Liver (tissue), 9 donors: ENCODE measurements around the gene NBEAL1. TPM values are rescaled to one million over a fixed set of nuclear protein-coding genes. Genes with fewer than 3 reads are reported as not detected.

ENCODE experiments used
- DNase-seq: peaks from one replicate; pipeline ENCODE4 v3.0.0-alpha.2; 2017; ENCODE audit warnings: low spot score
- H3K27ac ChIP-seq, 2 donors: one replicate each; pipeline ENCODE4 v1.7.0; 2013; ENCODE audit warnings: inconsistent platforms in 2 of 2, low read length in 2 of 2, control low read depth in 1 of 2, low read depth in 1 of 2, mild to moderate bottlenecking in 1 of 2
- H3K27me3 ChIP-seq, 4 donors: one replicate each; pipeline versions ENCODE4 v1.6.1 to v1.7.0; 2013; ENCODE audit warnings: low read length in 3 of 4, inconsistent platforms in 1 of 4, mild to moderate bottlenecking in 1 of 4, moderate library complexity in 1 of 4; ENCODE audit not compliant: control insufficient read depth in 4 of 4, insufficient read depth in 4 of 4
- H3K36me3 ChIP-seq, 4 donors: one replicate each; pipeline versions ENCODE4 v1.6.1 to v1.7.0; 2013; ENCODE audit warnings: low read length in 3 of 4, mild to moderate bottlenecking in 3 of 4, low read depth in 1 of 4, moderate library complexity in 1 of 4; ENCODE audit not compliant: control insufficient read depth in 4 of 4, insufficient read depth in 3 of 4
- H3K4me1 ChIP-seq, 4 donors: one replicate each; pipeline versions ENCODE4 v1.6.1 to v1.7.0; 2013; ENCODE audit warnings: low read length in 3 of 4, mild to moderate bottlenecking in 3 of 4, moderate library complexity in 1 of 4; ENCODE audit not compliant: control insufficient read depth in 4 of 4, insufficient read depth in 4 of 4
- H3K4me3 ChIP-seq, 3 donors: one replicate each; pipeline versions ENCODE4 v1.6.1 to v1.7.0; 2013; ENCODE audit warnings: low read length in 3 of 3, control low read depth in 1 of 3, low read depth in 1 of 3, mild to moderate bottlenecking in 1 of 3
- H3K9ac ChIP-seq, 2 donors: one replicate each; pipeline ENCODE4 v1.7.0; 2013; ENCODE audit warnings: low read length in 2 of 2, mild to moderate bottlenecking in 2 of 2, moderate library complexity in 2 of 2, control low read depth in 1 of 2, low read depth in 1 of 2
- H3K9me3 ChIP-seq, 4 donors: one replicate each; pipeline versions ENCODE4 v1.6.1 to v1.7.0; 2013; ENCODE audit warnings: low read length in 3 of 4; ENCODE audit not compliant: control insufficient read depth in 4 of 4
- CTCF ChIP-seq: fragments of 150-350 bp; IDR thresholded peaks from 2 replicates; pipeline ENCODE4 v1.5.1; 2017; ENCODE audit warnings: improper control_type of control experiment, low read depth, low read length; ENCODE audit not compliant: missing input control
- EGR1 ChIP-seq, 2 donors: IDR thresholded peaks; 2 replicates each; pipeline ENCODE4 v1.6.1; 2016 to 2018; ENCODE audit warnings: antibody characterized with exemption in 2 of 2, low read depth in 2 of 2
- FOXA1 ChIP-seq: IDR thresholded peaks from 2 replicates; pipeline ENCODE4 v1.6.1; 2016; ENCODE audit warnings: antibody characterized with exemption
- FOXA2 ChIP-seq: IDR thresholded peaks from 2 replicates; pipeline ENCODE4 v1.6.1; 2016; ENCODE audit warnings: antibody characterized with exemption
- GABPA ChIP-seq, 2 donors: IDR thresholded peaks in 1 of 2; conservative IDR thresholded peaks in 1 of 2; 2 replicates each; pipeline ENCODE4 v1.6.1; 2016; ENCODE audit warnings: antibody characterized with exemption in 2 of 2, mild to moderate bottlenecking in 1 of 2, moderate library complexity in 1 of 2
- HNF4A ChIP-seq, 2 donors: conservative IDR thresholded peaks; 2 replicates each; pipeline ENCODE4 v1.6.1; 2016; ENCODE audit warnings: antibody characterized with exemption in 2 of 2, mild to moderate bottlenecking in 2 of 2
- HNF4G ChIP-seq: IDR thresholded peaks from 2 replicates; pipeline ENCODE4 v1.6.1; 2016; ENCODE audit warnings: antibody characterized with exemption
- JUND ChIP-seq, 2 donors: IDR thresholded peaks; 2 replicates each; pipeline ENCODE4 v1.6.1; 2016; ENCODE audit warnings: antibody characterized with exemption in 2 of 2
- MAX ChIP-seq: IDR thresholded peaks from 2 replicates; pipeline ENCODE4 v1.6.1; 2016; ENCODE audit warnings: antibody characterized with exemption
- NR2F2 ChIP-seq: IDR thresholded peaks from 2 replicates; pipeline ENCODE4 v1.6.1; 2016; ENCODE audit warnings: antibody characterized with exemption
- RAD21 ChIP-seq, 2 donors: IDR thresholded peaks; 2 replicates each; pipeline ENCODE4 v1.6.1; 2016; ENCODE audit warnings: antibody characterized with exemption in 2 of 2, mild to moderate bottlenecking in 2 of 2
- REST ChIP-seq: IDR thresholded peaks from 2 replicates; pipeline ENCODE4 v1.6.1; 2016; ENCODE audit warnings: antibody characterized with exemption, mild to moderate bottlenecking
- RXRA ChIP-seq, 2 donors: IDR thresholded peaks; 2 replicates each; pipeline ENCODE4 v1.6.1; 2017 to 2018; ENCODE audit warnings: antibody characterized with exemption in 2 of 2, mild to moderate bottlenecking in 1 of 2
- SP1 ChIP-seq: IDR thresholded peaks from 2 replicates; pipeline ENCODE4 v1.6.1; 2018; ENCODE audit warnings: antibody characterized with exemption, mild to moderate bottlenecking
- TAF1 ChIP-seq: conservative IDR thresholded peaks from 2 replicates; pipeline ENCODE4 v1.6.1; 2016; ENCODE audit warnings: antibody characterized with exemption, mild to moderate bottlenecking
- YY1 ChIP-seq: IDR thresholded peaks from 2 replicates; pipeline ENCODE4 v1.6.1; 2016; ENCODE audit warnings: antibody characterized with exemption, mild to moderate bottlenecking
- ZBTB33 ChIP-seq: IDR thresholded peaks from 2 replicates; pipeline ENCODE4 v1.6.1; 2016; ENCODE audit warnings: antibody characterized with exemption
- WGBS: extraction: QIAGEN DNeasy Blood & Tissue Kit; methylation state at CpG from one replicate; pipeline ENCODE4 v1.1.7; 2013; 5-methylcytosine and 5-hydroxymethylcytosine counted together
- polyA plus RNA-seq, 2 donors: library from polyadenylated mRNA; stranded (reverse) in 1 of 2; unstranded in 1 of 2; fragments of 200-250 nt in 1 of 2; fragments of >200 nt in 1 of 2; fragmentation: Nextera tagmentation in 1 of 2; extraction: Ambion mirVana in 1 of 2; gene quantifications; one replicate each; pipeline versions ENCODE4 v1.2.1 to v1.2.3, GENCODE V29; 2013 to 2015
- total RNA-seq, 2 donors: library from RNA; depleted of rRNA; stranded (reverse); fragments of >200 nt; gene quantifications; one replicate each; pipeline ENCODE4 v1.2.3, GENCODE V29; 2014
- donor health status: healthy.
- donor health status: healthy.
- donor health status: healthy.
- donor health status: healthy.
- donor health status: healthy.

The NBEAL1 gene
- total and polyA plus RNA-seq, 4 donors, result 4.4 to 47.9 (median 17.0) TPM

- TF ChIP-seq SP1 (no peak), HNF4G (no peak)
Measured at GRCh38 chr2:203237346-203238238, 222.9 kb downstream of the NBEAL1 start (continued).

GRCh38 chr2:203238292-203238703 is 223.6 kb downstream of the NBEAL1 start:
- WGBS, result 26% methylated on average over 22 of the region's 22 CpGs
- DNase-seq, result no peak
- TF ChIP-seq TAF1 (no peak), GABPA (IDR thresholded peaks at IDR 0.05 in 1 of 2, conservative IDR thresholded peaks at IDR 0.05 in 1 of 2) (no peak), FOXA2 (no peak), JUND (IDR thresholded peaks at IDR 0.05) (no peak), ZBTB33 (no peak), MAX (no peak)

GRCh38 chr2:203238704-203239526 is 224.2 kb downstream of the NBEAL1 start, which contains the start of gene CYP20A1:
Gene CYP20A1 (plus strand): TSS chr2:203239018. CDS start chr2:203239063, 45 bp downstream.
- under 1% methylated on average over 80 of the region's 80 CpGs for WGBS
- Histone ChIP-seq H3K4me3 (peak within 1 kb of the TSS; percentile 75 to 98 (median 91)), H3K9ac (peak within 1 kb of the TSS; percentile 57 to 98)
- TF ChIP-seq YY1 (peak; percentile 92), EGR1 (IDR thresholded peaks at IDR 0.05; ENCODE audit: low read depth in 2 of 2) (peak in 1 of 2 donors; percentile 74), FOXA1 (peak; percentile 53), REST (peak; percentile 83), MAX (peak; percentile 72), RAD21 (IDR thresholded peaks at IDR 0.05) (peak; percentile 43 to 60), CTCF (peak; percentile 46), GABPA (IDR thresholded peaks at IDR 0.05 in 1 of 2, conservative IDR thresholded peaks at IDR 0.05 in 1 of 2) (peak in 1 of 2 donors; percentile 80), RXRA (IDR thresholded peaks at IDR 0.05) (peak in 1 of 2 donors; percentile 41), JUND (IDR thresholded peaks at IDR 0.05) (peak in 1 of 2 donors; percentile 20), NR2F2 (peak; percentile 54), HNF4A (conservative IDR thresholded peaks at IDR 0.05) (no peak), FOXA2 (no peak), ZBTB33 (peak; percentile 76)

More at GRCh38 chr2:203238292-203238703, 223.6 kb downstream of the NBEAL1 start:
- Histone ChIP-seq H3K36me3 (peaks cover 0 to 3% (median 0%) of the 10 kb centered on the region in 4 donors), H3K27ac (peak overlapping the region; percentile 91 to 94), H3K4me1 (peaks cover 6 to 12% (median 12%) of the 10 kb centered on the region in 4 donors), H3K27me3 (no peaks in the 10 kb centered on the region), H3K9ac (peak overlapping the region in 1 of 2 donors; percentile 67), H3K9me3 (no peaks in the 10 kb centered on the region), H3K4me3 (peak overlapping the region; percentile 75 to 91 (median 75))

More at GRCh38 chr2:203238704-203239526, 224.2 kb downstream of the NBEAL1 start, which contains the start of gene CYP20A1:
- H3K36me3 ChIP-seq, result peaks cover 0 to 3% (median 0%) of the 10 kb centered on the region in 4 donors
- H3K27ac ChIP-seq, result peak within 1 kb of the TSS; percentile 91 to 94
- peaks cover 6 to 12% (median 12%) of the 10 kb centered on the region in 4 donors for H3K4me1 ChIP-seq
- peak; percentile 95 for DNase-seq
- no peaks in the 10 kb centered on the region for H3K9me3 ChIP-seq
- H3K27me3 ChIP-seq, result no peaks in the 10 kb centered on the region
